ENCODE results near the gene KRT9. TPM values are rescaled to one million over a fixed set of nuclear protein-coding genes. Genes with fewer than 3 reads are reported as not detected.

The KRT9 gene
- total RNA-seq, 8 experiments from 2014 or later, result 0.11 to 1.5 (median 0.46) TPM; not detected in 1

Other genes starting within 250 kb of the KRT9 start
- gene KRT33A, start 221.2 kb downstream of the KRT9 start, total RNA-seq, result not detected
- under 1 TPM in 1 of 8 experiments, not detected in 7; 0.13 TPM for gene KRT33B, start 202.2 kb downstream of the KRT9 start, total RNA-seq
- under 1 TPM in 2 of 8 experiments, not detected in 6; 0.14 TPM for gene KRT34, start 189.8 kb downstream of the KRT9 start, total RNA-seq
- gene KRT31, start 174.5 kb downstream of the KRT9 start, total RNA-seq, result under 1 TPM in 2 of 8 experiments, not detected in 6; 0.32 to 0.38 TPM
- under 1 TPM in 3 of 8 experiments, not detected in 5; 0.05 to 0.41 (median 0.33) TPM for gene KRT37, start 147.5 kb downstream of the KRT9 start, total RNA-seq
- gene KRT38, start 131.1 kb downstream of the KRT9 start, total RNA-seq, result under 1 TPM in 3 of 8 experiments, not detected in 5; 0.11 to 0.92 (median 0.71) TPM
- gene KRT32, start 104.7 kb downstream of the KRT9 start, total RNA-seq, result under 1 TPM in 1 of 8 experiments, not detected in 7; 0.05 TPM
- under 1 TPM in 4 of 8 experiments, not detected in 4; 0.09 to 0.24 (median 0.17) TPM for gene KRT35, start 90.9 kb downstream of the KRT9 start, total RNA-seq
- under 1 TPM in 2 of 8 experiments, not detected in 6; 0.19 to 0.25 TPM for gene KRT36, start 82.1 kb downstream of the KRT9 start, total RNA-seq
- gene KRT13, start 66.4 kb downstream of the KRT9 start, total RNA-seq, result 1 to 10 TPM in 1 of 8 experiments, under 1 TPM in 3, not detected in 4; 0.32 to 1.9 (median 0.67) TPM
- 1 to 10 TPM in 2 of 8 experiments, under 1 TPM in 5, not detected in 1; 0.11 to 4.0 (median 0.25) TPM for gene KRT15, start 53.2 kb downstream of the KRT9 start, total RNA-seq
- 1 to 10 TPM in 3 of 8 experiments, under 1 TPM in 3, not detected in 2; 0.29 to 6.2 (median 0.86) TPM for gene KRT19, start 43.8 kb downstream of the KRT9 start, total RNA-seq
- gene KRT14, start 14.8 kb upstream of the KRT9 start, total RNA-seq, result 1 to 10 TPM in 1 of 8 experiments, under 1 TPM in 4, not detected in 3; 0.18 to 1.3 (median 0.54) TPM
- gene KRT16, start 40.7 kb upstream of the KRT9 start, total RNA-seq, result 10 to 100 TPM in 1 of 8 experiments, 1 to 10 TPM in 3, not detected in 4; 1.0 to 26.9 (median 4.5) TPM
- gene KRT17, start 52.5 kb upstream of the KRT9 start, total RNA-seq, result 10 to 100 TPM in 3 of 8 experiments, 1 to 10 TPM in 1, under 1 TPM in 2, not detected in 2; 0.17 to 18.1 (median 5.8) TPM
- gene EIF1, start 116.8 kb upstream of the KRT9 start, total RNA-seq, result 100 to 1,000 TPM; 160 to 776 (median 444) TPM
- gene GAST, start 140.3 kb upstream of the KRT9 start, total RNA-seq, result not detected
- gene HAP1, start 162.6 kb upstream of the KRT9 start, total RNA-seq, result 10 to 100 TPM in 1 of 8 experiments, 1 to 10 TPM in 6, under 1 TPM in 1; 0.41 to 12.8 (median 2.1) TPM
- gene JUP, start 214.7 kb upstream of the KRT9 start, total RNA-seq, result 10 to 100 TPM in 7 of 8 experiments, 1 to 10 TPM in 1; 4.9 to 34.5 (median 16.8) TPM
- 10 to 100 TPM; 13.4 to 50.3 (median 20.3) TPM for gene P3H4, start 239.9 kb upstream of the KRT9 start, total RNA-seq
- 100 to 1,000 TPM in 4 of 8 experiments, 10 to 100 TPM in 4; 42.7 to 330 (median 97.6) TPM for gene FKBP10, start 240.9 kb upstream of the KRT9 start, total RNA-seq

All from motor neuron (in vitro differentiated cells).